Peyer's patch (tissue), 4 donors: ENCODE data around the gene RAD54L.

Experiments used
- CTCF ChIP-seq, 6 experiments: fragments of 450-650 bp in 4 of 6; fragments of 200-600 bp in 2 of 6; sonication (generic) in 1 of 6; IDR thresholded peaks; one replicate each; pipeline ENCODE4 v1.5.1; 2017 to 2019; ENCODE audit warnings: antibody characterized with exemption in 6 of 6, mild to moderate bottlenecking in 3 of 6, moderate library complexity in 1 of 6
- POLR2A ChIP-seq, 2 donors: fragments of 450-650 bp; IDR thresholded peaks; one replicate each; pipeline ENCODE4 v1.5.1; 2017; ENCODE audit warnings: antibody characterized with exemption in 2 of 2, mild to moderate bottlenecking in 2 of 2, moderate library complexity in 2 of 2

- no peak for TF ChIP-seq POLR2A (IDR thresholded peaks at IDR 0.05)
- TF ChIP-seq CTCF (IDR thresholded peaks at IDR 0.05): no peak
Measured at GRCh38 chr1:46224966-46225365, 22.6 kb upstream of the RAD54L start.
